Muscle layer of duodenum (tissue), 2 donors: Measurements from ENCODE around the gene SCN5A.

ENCODE experiments used
- H3K27ac ChIP-seq: one replicate; pipeline ENCODE4 v1.7.0; 2013; ENCODE audit warnings: mild to moderate bottlenecking, low read length
- H3K27me3 ChIP-seq: one replicate; pipeline ENCODE4 v1.7.0; 2013; ENCODE audit warnings: low read depth, mild to moderate bottlenecking, control low read depth, low read length
- H3K36me3 ChIP-seq, 2 donors: one replicate each; pipeline ENCODE4 v1.7.0; 2013; ENCODE audit warnings: low read length in 2 of 2, control low read depth in 1 of 2, mild to moderate bottlenecking in 1 of 2; ENCODE audit not compliant: insufficient read depth in 2 of 2, control insufficient read depth in 1 of 2
- H3K4me1 ChIP-seq, 2 donors: one replicate each; pipeline ENCODE4 v1.7.0; 2013; ENCODE audit warnings: low read length in 2 of 2, mild to moderate bottlenecking in 2 of 2, control low read depth in 1 of 2, moderate library complexity in 1 of 2; ENCODE audit not compliant: insufficient read depth in 2 of 2, control insufficient read depth in 1 of 2
- H3K4me3 ChIP-seq, 2 donors: one replicate each; pipeline ENCODE4 v1.7.0; 2013; ENCODE audit warnings: low read length in 2 of 2, low read depth in 1 of 2, mild to moderate bottlenecking in 1 of 2
- H3K9me3 ChIP-seq, 2 donors: one replicate each; pipeline ENCODE4 v1.7.0; 2013; ENCODE audit warnings: low read length in 2 of 2, control low read depth in 1 of 2, mild to moderate bottlenecking in 1 of 2; ENCODE audit not compliant: control insufficient read depth in 1 of 2
- donor health status: healthy.

The SCN5A gene

DNA sequence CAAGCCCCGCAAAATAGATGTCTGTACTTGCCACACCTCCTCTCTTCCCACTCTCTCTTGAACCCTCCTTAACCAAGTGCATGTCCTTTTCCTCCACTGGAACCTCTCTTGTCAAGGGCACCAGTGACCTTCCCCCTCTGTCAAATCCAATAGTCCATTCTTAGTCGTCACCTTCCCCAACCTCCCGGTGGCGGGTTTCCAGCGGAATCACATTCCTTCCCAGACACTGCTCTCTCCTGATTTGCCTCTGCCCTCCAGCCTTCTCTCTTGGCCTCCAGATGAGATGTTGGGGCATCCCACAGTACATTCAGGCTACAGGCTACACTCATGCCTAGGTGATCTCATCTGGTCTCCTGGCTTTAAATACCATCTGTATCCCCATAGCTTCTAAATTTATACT, 31.1 kb downstream of the SCN5A start:
- H3K36me3 ChIP-seq = no peaks in the 10 kb centered on the region
- no peaks in the 10 kb centered on the region for H3K4me1 ChIP-seq
- no peaks in the 10 kb centered on the region for H3K27me3 ChIP-seq
- H3K27ac ChIP-seq = no peak overlapping the region
- H3K9me3 ChIP-seq = no peaks in the 10 kb centered on the region
- H3K4me3 ChIP-seq = no peak overlapping the region

DNA sequence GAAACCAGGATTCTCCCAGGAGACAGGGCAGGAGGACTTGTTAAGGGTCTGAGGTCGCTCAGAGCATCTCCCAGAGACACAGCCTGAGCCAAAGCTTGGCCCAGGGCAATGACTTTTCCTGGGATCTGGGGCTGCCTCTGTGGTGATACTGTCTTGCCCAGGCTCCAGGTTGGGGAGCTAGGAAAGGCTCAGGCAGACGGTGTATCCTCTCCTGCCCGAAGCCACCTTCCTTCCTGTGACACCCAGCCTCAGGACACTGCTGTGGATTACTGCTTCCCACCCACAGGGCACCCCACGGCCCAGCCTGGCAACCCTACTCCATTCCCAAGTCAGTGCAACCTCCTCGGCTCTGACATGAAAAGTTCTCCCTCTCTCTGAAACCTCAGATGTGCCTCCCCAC, 31.9 kb downstream of the SCN5A start:
- no peaks in the 10 kb centered on the region for H3K4me1 ChIP-seq
- no peaks in the 10 kb centered on the region for H3K36me3 ChIP-seq
- no peaks in the 10 kb centered on the region for H3K27me3 ChIP-seq
- H3K27ac ChIP-seq = no peak overlapping the region
- no peaks in the 10 kb centered on the region for H3K9me3 ChIP-seq
- H3K4me3 ChIP-seq = no peak overlapping the region

DNA sequence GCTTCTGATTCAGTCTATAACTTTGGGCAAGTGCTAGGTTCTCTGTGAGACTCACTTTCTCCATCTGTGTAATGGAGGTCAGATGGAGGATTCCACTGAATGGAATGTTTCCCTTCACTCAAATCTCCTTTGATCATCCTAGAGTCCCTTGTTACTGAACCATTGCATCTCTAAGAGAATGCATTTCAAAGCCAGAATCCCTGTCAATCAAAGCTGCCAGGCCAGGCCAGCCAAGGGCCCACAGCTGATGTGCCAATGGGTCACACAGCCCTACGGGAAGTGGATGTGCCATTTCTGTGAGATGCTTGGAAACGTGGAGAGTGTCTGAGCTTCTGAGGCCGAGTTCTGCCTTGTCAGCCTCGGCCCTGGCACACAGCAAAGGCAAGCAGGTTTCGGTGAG, 32.4 kb downstream of the SCN5A start:
- no peaks in the 10 kb centered on the region for H3K36me3 ChIP-seq
- no peaks in the 10 kb centered on the region for H3K4me1 ChIP-seq
- no peak overlapping the region for H3K27ac ChIP-seq
- H3K27me3 ChIP-seq = no peaks in the 10 kb centered on the region
- H3K4me3 ChIP-seq = no peak overlapping the region
- H3K9me3 ChIP-seq = no peaks in the 10 kb centered on the region

- Histone ChIP-seq H3K27ac (no peak overlapping the region), H3K4me3 (no peak overlapping the region), H3K36me3 (no peaks in the 10 kb centered on the region), H3K27me3 (no peaks in the 10 kb centered on the region), H3K4me1 (no peaks in the 10 kb centered on the region), H3K9me3 (no peaks in the 10 kb centered on the region)
Measured at GRCh38 chr3:38616658-38617057, 32.8 kb downstream of the SCN5A start.

DNA sequence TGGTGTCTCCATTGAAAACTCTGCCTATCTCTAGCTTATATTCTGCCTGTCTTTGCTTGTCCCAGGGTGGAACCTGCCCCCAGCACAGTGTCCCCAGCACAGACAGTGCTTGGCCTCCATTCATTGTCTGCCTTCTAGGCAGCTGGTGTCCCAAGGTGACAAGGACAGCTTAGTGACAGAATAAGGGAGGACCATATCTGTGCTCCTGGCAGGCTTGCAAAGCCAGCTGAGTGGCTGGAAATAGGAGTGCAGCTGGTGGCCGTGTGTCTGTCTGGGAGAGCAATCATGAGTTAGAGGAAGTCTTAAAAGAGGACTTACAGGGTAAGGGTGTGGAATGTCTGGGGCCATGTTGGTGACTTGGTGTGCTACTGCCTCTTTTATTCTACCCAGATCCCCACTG, 33.4 kb downstream of the SCN5A start:
- Histone ChIP-seq H3K36me3 (no peaks in the 10 kb centered on the region), H3K27ac (no peak overlapping the region), H3K9me3 (no peaks in the 10 kb centered on the region), H3K4me3 (no peak overlapping the region), H3K27me3 (no peaks in the 10 kb centered on the region), H3K4me1 (no peaks in the 10 kb centered on the region)

- H3K4me1 ChIP-seq = no peaks in the 10 kb centered on the region
- H3K36me3 ChIP-seq = no peaks in the 10 kb centered on the region
- no peaks in the 10 kb centered on the region for H3K9me3 ChIP-seq
- H3K27me3 ChIP-seq = no peaks in the 10 kb centered on the region
- H3K27ac ChIP-seq = no peak overlapping the region
- H3K4me3 ChIP-seq = no peak overlapping the region
Measured at GRCh38 chr3:38614651-38615352, 34.7 kb downstream of the SCN5A start.

GRCh38 chr3:38614091-38614490, 35.4 kb downstream of the SCN5A start:
- H3K4me1 ChIP-seq = no peaks in the 10 kb centered on the region
- H3K4me3 ChIP-seq = no peak overlapping the region
- no peaks in the 10 kb centered on the region for H3K36me3 ChIP-seq
- H3K27me3 ChIP-seq = no peaks in the 10 kb centered on the region
- H3K9me3 ChIP-seq = no peaks in the 10 kb centered on the region
- no peak overlapping the region for H3K27ac ChIP-seq

DNA sequence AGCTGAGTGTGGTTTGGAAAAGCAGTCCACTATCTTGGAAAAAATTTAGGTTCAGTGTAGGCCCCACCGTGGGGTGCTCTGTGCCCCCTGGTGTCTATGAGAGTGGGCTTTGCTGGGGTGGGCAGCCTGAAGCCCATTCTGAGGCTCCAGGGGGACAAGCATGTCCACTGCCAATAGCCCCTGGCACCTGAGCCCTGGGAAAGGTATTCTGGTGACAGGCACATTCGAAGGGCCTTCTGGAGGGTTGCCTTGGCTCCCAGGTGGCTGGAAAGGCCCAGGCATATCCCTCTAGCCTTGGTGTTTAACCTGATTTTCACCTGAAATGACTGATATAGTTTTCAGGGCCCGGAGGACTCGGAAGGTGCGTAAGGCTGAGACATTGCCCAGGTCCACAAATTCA, 36.1 kb downstream of the SCN5A start:
- no peaks in the 10 kb centered on the region for H3K36me3 ChIP-seq
- no peaks in the 10 kb centered on the region for H3K27me3 ChIP-seq
- no peak overlapping the region for H3K27ac ChIP-seq
- H3K9me3 ChIP-seq = no peaks in the 10 kb centered on the region
- no peaks in the 10 kb centered on the region for H3K4me1 ChIP-seq
- H3K4me3 ChIP-seq = no peak overlapping the region

GRCh38 chr3:38611866-38612265, 37.6 kb downstream of the SCN5A start:
- Histone ChIP-seq H3K27ac (no peak overlapping the region), H3K4me1 (no peaks in the 10 kb centered on the region), H3K36me3 (no peaks in the 10 kb centered on the region), H3K4me3 (no peak overlapping the region), H3K9me3 (no peaks in the 10 kb centered on the region), H3K27me3 (no peaks in the 10 kb centered on the region)

DNA sequence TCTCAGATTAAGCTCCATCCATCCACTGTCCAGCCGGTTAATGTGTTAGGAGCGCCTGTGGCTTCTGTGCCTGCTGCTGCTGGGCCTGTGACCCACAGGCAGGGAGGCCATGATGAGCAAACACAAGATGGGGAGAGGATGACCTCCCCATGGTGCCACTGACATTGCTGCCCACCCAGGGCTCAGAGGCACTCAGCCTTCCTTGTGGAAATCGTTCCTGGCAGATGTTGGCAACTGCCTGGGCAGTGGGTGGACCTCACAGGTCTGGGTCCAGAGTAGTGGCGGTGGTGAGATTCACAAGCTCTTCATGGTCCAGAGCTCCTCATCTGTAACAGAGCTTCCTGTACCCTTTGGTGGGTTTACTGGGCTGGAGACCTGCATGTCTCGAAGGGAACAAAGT, 38.6 kb downstream of the SCN5A start:
- H3K4me1 ChIP-seq = no peaks in the 10 kb centered on the region
- H3K9me3 ChIP-seq = no peaks in the 10 kb centered on the region
- no peaks in the 10 kb centered on the region for H3K36me3 ChIP-seq
- H3K27ac ChIP-seq = no peak overlapping the region
- no peak overlapping the region for H3K4me3 ChIP-seq
- no peaks in the 10 kb centered on the region for H3K27me3 ChIP-seq

DNA sequence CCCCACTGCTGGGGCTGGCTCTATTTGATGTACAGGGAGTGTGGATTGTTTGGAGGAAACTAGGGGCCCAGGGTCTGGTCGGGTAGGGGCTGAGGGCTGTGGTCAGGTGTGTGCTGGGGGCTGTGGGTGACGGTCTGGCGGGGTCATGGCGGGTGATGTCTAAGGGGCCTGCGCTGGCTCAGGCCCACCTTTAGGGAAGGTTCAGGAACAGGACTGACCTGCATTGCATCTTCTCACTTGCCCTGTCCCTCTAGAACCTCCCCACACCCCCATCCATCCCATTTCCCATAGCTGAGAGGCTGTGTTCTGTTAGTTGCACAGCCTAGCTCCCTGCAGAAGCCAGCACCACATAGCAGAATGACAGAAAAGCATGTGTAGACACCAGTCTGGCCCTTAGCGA, 39.1 kb downstream of the SCN5A start:
- Histone ChIP-seq H3K27me3 (no peaks in the 10 kb centered on the region), H3K4me3 (no peak overlapping the region), H3K9me3 (no peaks in the 10 kb centered on the region), H3K27ac (no peak overlapping the region), H3K4me1 (no peaks in the 10 kb centered on the region), H3K36me3 (no peaks in the 10 kb centered on the region)

DNA sequence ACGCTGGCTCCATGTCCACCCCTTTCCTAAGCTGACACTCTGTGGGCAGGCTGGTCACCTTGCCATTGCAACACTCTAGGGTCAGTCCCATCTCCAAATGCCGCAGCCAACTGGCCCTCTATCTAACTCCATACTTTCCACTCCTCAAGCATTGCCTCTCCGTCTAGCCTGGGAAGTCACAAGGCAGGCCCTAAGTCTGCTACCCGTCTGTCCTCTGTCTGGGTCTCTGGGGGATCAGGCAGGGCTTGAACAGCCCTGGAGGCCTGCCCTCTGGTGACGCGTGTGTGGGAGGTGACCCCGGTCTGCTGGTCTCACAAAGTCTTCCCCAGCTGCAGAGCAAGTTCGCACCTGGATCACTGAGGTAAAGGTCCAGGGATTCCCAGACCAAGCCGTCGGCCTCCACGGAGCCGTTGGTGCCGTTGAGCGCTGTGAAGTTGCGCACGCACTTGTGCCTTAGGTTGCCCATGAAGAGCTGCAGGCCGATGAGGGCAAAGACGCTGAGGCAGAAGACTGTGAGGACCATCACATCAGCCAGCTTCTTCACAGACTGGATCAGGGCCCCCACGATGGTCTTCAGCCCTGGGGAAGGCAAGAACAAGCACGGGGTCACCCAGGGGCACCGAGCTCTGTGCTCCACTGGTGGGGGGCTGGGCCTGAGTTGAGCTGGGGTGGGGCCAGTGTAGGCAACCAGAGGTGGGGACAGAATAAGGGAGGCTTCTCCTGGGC, 39.9 kb downstream of the SCN5A start:
- H3K27me3 ChIP-seq = no peaks in the 10 kb centered on the region
- H3K36me3 ChIP-seq = no peaks in the 10 kb centered on the region
- no peak overlapping the region for H3K27ac ChIP-seq
- no peaks in the 10 kb centered on the region for H3K4me1 ChIP-seq
- no peak overlapping the region for H3K4me3 ChIP-seq
- no peaks in the 10 kb centered on the region for H3K9me3 ChIP-seq
